NCI-H446 treated with DMSO at 0.1 percent for 48 hours (cell line): ENCODE data around the gene HES2.
"Not testable (repeated sequence)": the region's sequence is repeated elsewhere in the genome, so short reads cannot be mapped to it uniquely, and the experiment has no call there.

ENCODE experiments used
- DNase-seq: peaks from one replicate; lab custom pipeline; 2025; lab: John Stamatoyannopoulos, UW

Gene HES2

DNA sequence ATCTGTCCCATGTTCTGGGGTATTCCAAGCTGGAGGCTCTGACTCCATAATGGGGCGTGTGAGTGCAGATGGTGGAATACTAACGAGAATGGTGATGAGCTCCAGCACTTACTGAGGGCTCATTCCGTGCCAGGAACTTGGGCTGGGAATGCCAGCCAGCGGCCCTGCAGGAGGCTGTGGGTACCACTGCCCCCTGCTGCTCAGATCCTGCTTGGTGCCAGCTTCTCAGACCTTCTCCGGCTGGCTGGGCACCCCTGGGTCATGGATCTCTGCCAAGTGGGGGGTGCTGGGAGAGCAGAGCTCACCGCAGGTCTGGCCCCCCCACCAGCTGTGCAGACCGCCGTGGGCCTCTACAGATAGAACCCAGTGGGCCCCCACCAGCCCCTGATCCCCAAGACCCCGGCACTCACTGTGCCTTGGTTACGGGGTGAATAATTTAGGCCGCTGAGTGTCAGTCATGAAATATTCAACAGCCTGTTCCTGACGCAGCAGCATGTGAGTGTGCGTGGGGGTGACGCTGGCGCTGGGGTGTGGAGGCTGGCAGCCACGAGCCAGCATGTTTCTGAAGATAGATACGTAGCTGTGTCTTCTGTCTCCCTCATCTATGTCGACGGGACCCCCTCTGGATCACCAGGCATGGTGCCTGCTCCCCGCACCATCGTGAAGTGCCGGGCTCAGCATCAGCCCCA is 17.4 kb upstream of the HES2 start:
- DNase-seq = peak; percentile 93

DNA sequence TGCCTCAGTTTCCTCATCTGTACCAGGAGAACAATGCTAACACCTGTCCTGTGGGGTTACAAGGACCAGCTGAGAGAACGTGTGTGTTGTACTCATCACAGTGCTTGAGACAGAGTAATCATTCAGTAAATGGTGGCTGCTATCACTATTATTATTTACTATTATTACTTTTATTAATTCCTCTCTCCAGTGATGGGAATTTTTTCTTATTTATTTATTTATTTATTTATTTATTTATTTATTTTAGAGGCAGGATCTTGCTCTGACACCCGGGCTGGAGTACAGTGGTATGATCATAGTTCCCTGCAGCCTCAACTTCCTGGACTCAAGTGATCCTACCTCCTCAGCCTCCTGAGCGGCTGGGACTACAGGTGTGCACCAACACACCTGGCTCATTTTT is 16.6 kb upstream of the HES2 start:
- DNase-seq = not testable (repeated sequence)

GRCh38 chr1:6435547-6435946 is 15.8 kb upstream of the HES2 start:
- no peak for DNase-seq

- DNase-seq = no peak
Observed at GRCh38 chr1:6435129-6435528, 15.4 kb upstream of the HES2 start.

GRCh38 chr1:6434186-6434585 is 14.5 kb upstream of the HES2 start:
- DNase-seq = no peak

GRCh38 chr1:6431645-6432579 is 12.2 kb upstream of the HES2 start:
- not testable (repeated sequence) for DNase-seq

DNA sequence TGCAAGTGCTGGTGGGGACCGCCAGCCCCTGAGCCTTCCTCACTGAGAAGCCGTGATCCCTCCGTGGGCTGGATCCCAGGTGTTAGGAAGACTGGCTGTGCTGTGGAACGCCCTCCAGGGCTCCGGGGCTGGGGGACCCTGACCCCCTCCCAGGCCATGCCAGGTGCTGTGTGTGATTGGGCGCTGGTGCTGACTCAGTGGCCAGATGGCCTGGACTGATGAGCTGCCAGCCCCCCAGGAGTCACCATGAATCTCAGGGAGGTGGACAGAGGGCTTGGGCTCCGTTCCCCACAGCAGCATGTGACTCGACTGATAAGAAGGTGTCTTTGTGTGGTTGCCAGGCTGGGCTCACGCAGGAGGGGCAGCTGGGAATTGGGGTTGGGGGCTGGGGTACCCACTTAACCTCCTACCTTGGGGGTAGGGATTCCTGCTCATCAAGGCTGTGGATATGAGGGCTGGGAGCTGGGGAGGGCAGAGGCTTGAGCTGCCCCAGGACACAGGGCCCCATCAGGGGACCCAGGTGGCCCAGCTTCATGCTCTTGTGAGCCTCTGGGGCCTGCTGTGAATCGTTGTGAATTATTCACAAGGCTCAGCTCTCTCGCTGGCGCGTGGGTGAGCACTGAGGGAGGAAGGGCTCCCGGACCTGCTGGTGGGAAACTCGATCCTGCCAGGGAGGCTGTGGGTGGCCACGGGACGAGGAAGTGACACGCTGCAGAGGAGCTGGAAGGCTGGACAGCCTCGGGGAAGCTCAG is 10.1 kb upstream of the HES2 start:
- not testable (repeated sequence) for DNase-seq

- DNase-seq = not testable (repeated sequence)
Observed at GRCh38 chr1:6428453-6428852, 8.7 kb upstream of the HES2 start.

DNA sequence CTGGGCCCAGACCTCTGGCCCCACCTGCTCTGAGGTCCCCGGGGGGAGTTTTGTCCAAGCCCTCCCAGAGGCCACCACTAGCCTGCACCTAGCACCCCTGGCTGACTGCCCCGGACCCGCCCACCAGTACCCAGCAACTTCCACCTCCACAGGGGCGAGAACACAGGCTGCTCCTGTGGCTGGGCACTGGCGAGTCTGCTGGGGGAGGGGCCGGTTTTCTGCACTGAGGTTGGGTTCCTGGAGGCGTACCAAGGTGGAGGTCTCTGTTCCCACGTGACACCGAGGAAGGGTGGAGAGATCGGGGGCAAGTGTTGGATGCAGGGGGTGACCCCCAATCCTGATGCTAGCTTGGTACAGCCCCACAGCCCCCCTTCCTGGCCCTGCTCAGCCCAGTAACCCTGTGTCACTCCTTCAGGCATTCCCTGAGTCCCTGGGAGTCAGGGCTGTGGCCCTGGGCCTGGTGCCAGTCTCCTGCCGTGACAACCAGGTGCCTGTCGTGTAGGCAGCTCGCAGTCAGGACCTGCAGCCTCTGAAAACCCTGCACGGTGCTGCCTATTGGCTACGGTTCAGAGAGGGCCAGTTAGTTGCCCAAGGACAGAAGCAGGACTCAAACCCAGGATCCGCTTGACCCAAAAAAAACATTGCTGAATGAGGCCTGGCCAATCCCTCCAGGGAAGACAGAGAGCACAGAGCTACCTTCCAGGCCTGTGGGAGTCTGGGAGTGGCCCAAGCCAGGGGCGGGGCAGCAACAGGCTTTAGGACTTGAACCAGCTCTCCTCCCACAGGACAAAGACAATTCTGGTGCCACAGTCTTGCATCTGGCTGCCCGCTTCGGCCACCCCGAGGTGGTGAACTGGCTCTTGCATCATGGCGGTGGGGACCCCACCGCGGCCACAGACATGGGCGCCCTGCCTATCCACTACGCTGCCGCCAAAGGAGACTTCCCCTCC is 8.0 kb upstream of the HES2 start:
- DNase-seq = no peak

DNA sequence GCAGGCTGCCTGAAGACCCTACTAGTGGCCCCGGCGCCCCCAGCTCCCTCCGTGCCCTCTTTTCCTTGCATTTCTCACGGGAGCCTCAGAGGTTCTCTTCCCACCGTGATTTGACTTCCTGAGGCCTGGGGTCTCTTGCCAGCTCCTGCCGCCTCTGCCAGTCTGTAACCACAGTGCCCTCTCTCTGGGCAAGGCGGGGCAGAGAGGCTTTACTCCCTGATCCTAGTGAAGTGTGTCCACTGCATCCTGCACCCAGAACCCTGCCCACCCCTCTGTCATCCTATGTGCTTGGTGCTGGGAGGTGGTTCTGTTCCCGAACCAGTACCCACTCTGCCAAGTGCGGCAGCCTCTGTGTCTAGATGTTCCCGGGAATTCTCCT is 7.2 kb upstream of the HES2 start:
- no peak for DNase-seq

DNA sequence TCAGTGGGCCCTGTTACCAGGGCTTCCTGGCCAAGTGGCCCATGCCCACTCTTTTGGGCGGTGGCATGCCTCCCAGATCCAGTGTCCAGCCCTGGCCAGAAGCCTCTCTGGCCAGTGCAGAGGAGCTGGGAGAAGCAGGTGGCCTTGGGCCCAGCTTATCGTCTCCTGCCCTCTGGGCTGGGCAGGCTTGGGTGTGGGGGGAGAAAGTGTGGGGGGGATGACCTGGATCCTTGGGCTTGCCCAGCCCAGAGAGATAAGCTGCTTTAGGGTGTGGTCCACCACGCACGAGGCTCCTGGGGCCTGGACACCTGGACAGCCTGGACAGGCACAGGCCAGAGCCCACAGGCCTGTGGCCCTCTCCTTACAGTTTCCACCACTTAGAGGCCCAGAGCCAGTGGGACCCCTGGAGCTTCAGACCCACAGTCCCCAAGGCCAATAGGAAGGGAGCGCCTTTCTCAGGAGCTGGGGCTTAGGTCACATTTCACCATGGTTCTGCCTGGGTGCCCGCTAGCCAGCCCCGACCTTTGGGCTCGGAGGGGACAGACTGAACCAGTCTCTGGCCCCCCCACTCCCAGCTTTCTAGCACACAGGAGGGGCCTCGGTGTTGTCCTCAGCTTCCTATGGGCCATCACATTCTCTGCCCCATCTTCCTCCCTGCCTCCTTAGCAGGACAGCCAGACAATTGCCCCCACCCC is 6.7 kb upstream of the HES2 start:
- no peak for DNase-seq

GRCh38 chr1:6425658-6426057 is 5.9 kb upstream of the HES2 start:
- no peak for DNase-seq

GRCh38 chr1:6424619-6425593 is 5.2 kb upstream of the HES2 start, which contains the start of gene ESPN:
Gene ESPN (plus strand): TSS chr1:6424776. CDS start chr1:6424956, 180 bp downstream.
- no peak for DNase-seq

- no peak for DNase-seq
Observed at GRCh38 chr1:6424000-6424565, 4.4 kb upstream of the HES2 start.

- DNase-seq = no peak
Observed at GRCh38 chr1:6423321-6423999, 3.7 kb upstream of the HES2 start.

- no peak for DNase-seq
Observed at GRCh38 chr1:6421266-6421665, 1.5 kb upstream of the HES2 start.

DNA sequence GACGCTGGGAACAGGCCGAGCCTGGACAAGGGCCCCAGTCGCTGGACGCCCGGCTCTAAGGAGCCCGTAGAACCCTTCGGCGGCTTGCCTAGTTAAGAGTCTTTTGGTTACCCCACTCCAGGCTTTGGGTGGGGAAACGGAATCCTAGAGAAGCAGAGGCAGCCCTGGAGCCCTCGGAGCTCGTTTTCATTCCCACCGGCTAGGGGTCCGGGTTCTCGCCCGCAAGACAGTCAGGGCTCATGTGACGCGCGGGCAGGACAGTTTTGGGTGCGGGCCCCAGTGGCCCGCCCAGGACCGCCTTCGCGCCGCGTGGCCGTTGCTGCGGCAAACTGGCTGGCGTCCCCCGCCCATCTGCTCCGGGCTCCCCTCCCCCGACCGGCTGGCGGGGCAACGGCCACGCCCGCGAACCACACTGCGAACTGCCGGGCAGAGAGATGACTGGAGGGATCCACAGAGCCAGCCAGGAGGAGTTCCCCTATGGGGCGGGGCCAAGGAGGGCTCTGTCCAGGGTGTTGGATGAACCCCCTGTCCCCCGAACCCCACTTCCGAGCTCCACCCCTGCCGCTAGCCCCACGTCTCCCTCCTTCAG is 829 bp upstream of the HES2 start:
- DNase-seq = no peak

GRCh38 chr1:6419397-6419803 is 319 bp downstream of the HES2 start:
- no peak for DNase-seq
